ENCODE results near the gene UBE3B.

UBE3B gene

GRCh38 chr12:109573029-109573913, 95.8 kb downstream of the UBE3B start, which contains the start of the genes MMAB and MVK:
Gene MMAB, minus strand, starts transcription at chr12:109573504. Its CDS starts 24 bp downstream, at chr12:109573480.
Gene MVK, plus strand, starts transcription at chr12:109573794. Its CDS starts 1,029 bp downstream, at chr12:109574823.
- DNase-seq (ENCODE audit: low read depth): peak; percentile 97

GRCh38 chr12:109573914-109574244, 96.4 kb downstream of the UBE3B start:
- no peak for DNase-seq (ENCODE audit: low read depth)

- no peak for DNase-seq (ENCODE audit: low read depth)
These were observed 98.2 kb downstream of the UBE3B start for GRCh38 chr12:109575683-109576082.

GRCh38 chr12:109577311-109577710, 99.9 kb downstream of the UBE3B start:
- DNase-seq (ENCODE audit: low read depth): no peak

GRCh38 chr12:109578330-109578927, 101.0 kb downstream of the UBE3B start:
- no peak for DNase-seq (ENCODE audit: low read depth)

- DNase-seq (ENCODE audit: low read depth): no peak
These were observed 102.2 kb downstream of the UBE3B start for GRCh38 chr12:109579639-109580038.

- DNase-seq (ENCODE audit: low read depth): no peak
These were observed 102.8 kb downstream of the UBE3B start for GRCh38 chr12:109580272-109580671.

- DNase-seq (ENCODE audit: low read depth): no peak
These were observed 103.4 kb downstream of the UBE3B start for GRCh38 chr12:109580684-109581333.

- DNase-seq (ENCODE audit: low read depth): no peak
These were observed 103.9 kb downstream of the UBE3B start for GRCh38 chr12:109581334-109581691.

GRCh38 chr12:109581856-109582255, 104.4 kb downstream of the UBE3B start:
- no peak for DNase-seq (ENCODE audit: low read depth)

- no peak for DNase-seq (ENCODE audit: low read depth)
These were observed 105.2 kb downstream of the UBE3B start for GRCh38 chr12:109582636-109583035.

GRCh38 chr12:109583733-109584132, 106.3 kb downstream of the UBE3B start:
- no peak for DNase-seq (ENCODE audit: low read depth)

Measured in activated gamma-delta T cell treated with anti-CD3 and anti-CD28 coated beads, Interleukin-2, amount 50 U/mL, for 16 hours (primary cell).